Measurements from ENCODE around the gene PPP2R5C.

Gene PPP2R5C

GRCh38 chr14:101869217-101869616 is 107.7 kb downstream of the PPP2R5C start:
- no peak for DNase-seq (ENCODE audit: low spot score)
- CTCF ChIA-PET, result interaction anchor here (0.7 kb wide), 1 partner anchor 18 kb away, joined by 3 read pairs; no protein-coding TSS in a partner anchor
- TF ChIP-seq CTCF (conservative IDR thresholded peaks at IDR 0.05; ENCODE audit: low read depth), result no peak
- POLR2A ChIA-PET (ENCODE audit: low non-redundant PET), result interaction anchor here (0.7 kb wide), 1 partner anchor 77 kb away, joined by 3 read pairs; no protein-coding TSS in a partner anchor
- no peak overlapping the region for H3K27ac ChIP-seq

- H3K27ac ChIP-seq, result no peak overlapping the region
- DNase-seq (ENCODE audit: low spot score), result no peak
- TF ChIP-seq CTCF (conservative IDR thresholded peaks at IDR 0.05; ENCODE audit: low read depth), result no peak
- ChIA-PET POLR2A (ENCODE audit: low non-redundant PET) (no interaction called here), CTCF (no interaction called here)
These were observed 108.9 kb downstream of the PPP2R5C start for GRCh38 chr14:101870273-101870939.

- TF ChIP-seq CTCF (conservative IDR thresholded peaks at IDR 0.05; ENCODE audit: low read depth), result no peak
- DNase-seq (ENCODE audit: low spot score), result no peak
- CTCF ChIA-PET, result no interaction called here
- POLR2A ChIA-PET (ENCODE audit: low non-redundant PET), result no interaction called here
- H3K27ac ChIP-seq, result no peak overlapping the region
These were observed 110.8 kb downstream of the PPP2R5C start for GRCh38 chr14:101872346-101872745.

GRCh38 chr14:101873076-101873825 is 111.7 kb downstream of the PPP2R5C start:
- no peak overlapping the region for H3K27ac ChIP-seq
- no peak for TF ChIP-seq CTCF (conservative IDR thresholded peaks at IDR 0.05; ENCODE audit: low read depth)
- CTCF ChIA-PET, result no interaction called here
- no peak for DNase-seq (ENCODE audit: low spot score)
- POLR2A ChIA-PET (ENCODE audit: low non-redundant PET), result no interaction called here

GRCh38 chr14:101873991-101874390 is 112.5 kb downstream of the PPP2R5C start:
- DNase-seq (ENCODE audit: low spot score), result no peak

More at GRCh38 chr14:101873991-101874390, 112.5 kb downstream of the PPP2R5C start:
- H3K27ac ChIP-seq, result no peak overlapping the region
- CTCF ChIA-PET, result no interaction called here
- no peak for TF ChIP-seq CTCF (conservative IDR thresholded peaks at IDR 0.05; ENCODE audit: low read depth)
- POLR2A ChIA-PET (ENCODE audit: low non-redundant PET), result no interaction called here
